ENCODE results near the gene SQSTM1.

Gene SQSTM1

GRCh38 chr5:179816796-179817469, 3.8 kb upstream of the SQSTM1 start:
- H3K27ac ChIP-seq: no peak overlapping the region
- TF ChIP-seq CTCF (IDR thresholded peaks at IDR 0.05): no peak
- H3K4me1 ChIP-seq: peaks cover 20% of the 10 kb centered on the region
- H3K9ac ChIP-seq: no peak overlapping the region
- H3K79me2 ChIP-seq: peaks cover 4% of the 10 kb centered on the region
- no peaks in the 10 kb centered on the region for H3K27me3 ChIP-seq (ENCODE audit: control insufficient read depth, insufficient read depth, low read length)
- H3K9me3 ChIP-seq (ENCODE audit: control insufficient read depth, low read length): no peaks in the 10 kb centered on the region
- peak overlapping the region; percentile 76 for H2AFZ ChIP-seq
- no peaks in the 10 kb centered on the region for H3K36me3 ChIP-seq (ENCODE audit: control insufficient read depth, insufficient read depth, low read length)
- no peak overlapping the region for H3K4me3 ChIP-seq (ENCODE audit: low read depth, low read length)
- H3K4me2 ChIP-seq (ENCODE audit: low read length): peak overlapping the region; percentile 22

- H3K27ac ChIP-seq: no peak overlapping the region
- no peaks in the 10 kb centered on the region for H3K27me3 ChIP-seq (ENCODE audit: control insufficient read depth, insufficient read depth, low read length)
- peaks cover 9% of the 10 kb centered on the region for H3K79me2 ChIP-seq
- no peaks in the 10 kb centered on the region for H3K36me3 ChIP-seq (ENCODE audit: control insufficient read depth, insufficient read depth, low read length)
- TF ChIP-seq CTCF (IDR thresholded peaks at IDR 0.05): no peak
- H3K9me3 ChIP-seq (ENCODE audit: control insufficient read depth, low read length): no peaks in the 10 kb centered on the region
- no peak overlapping the region for H3K4me2 ChIP-seq (ENCODE audit: low read length)
- no peak overlapping the region for H3K4me3 ChIP-seq (ENCODE audit: low read depth, low read length)
- H3K4me1 ChIP-seq: peaks cover 25% of the 10 kb centered on the region
- H2AFZ ChIP-seq: peak overlapping the region; percentile 76
- no peak overlapping the region for H3K9ac ChIP-seq
Measured at GRCh38 chr5:179817470-179817840, 3.2 kb upstream of the SQSTM1 start.

- peaks cover 16% of the 10 kb centered on the region for H3K79me2 ChIP-seq
- H3K36me3 ChIP-seq (ENCODE audit: control insufficient read depth, insufficient read depth, low read length): no peaks in the 10 kb centered on the region
- H3K27ac ChIP-seq: peak overlapping the region; percentile 96
- H3K9ac ChIP-seq: no peak overlapping the region
- H3K27me3 ChIP-seq (ENCODE audit: control insufficient read depth, insufficient read depth, low read length): no peaks in the 10 kb centered on the region
- peak overlapping the region; percentile 79 for H3K4me2 ChIP-seq (ENCODE audit: low read length)
- H3K4me3 ChIP-seq (ENCODE audit: low read depth, low read length): peak overlapping the region; percentile 74
- H3K9me3 ChIP-seq (ENCODE audit: control insufficient read depth, low read length): no peaks in the 10 kb centered on the region
- TF ChIP-seq CTCF (IDR thresholded peaks at IDR 0.05): no peak
- peaks cover 31% of the 10 kb centered on the region for H3K4me1 ChIP-seq
- H2AFZ ChIP-seq: peak overlapping the region; percentile 90
Measured at GRCh38 chr5:179817890-179818745, 2.6 kb upstream of the SQSTM1 start.

- H3K9me3 ChIP-seq (ENCODE audit: control insufficient read depth, low read length): no peaks in the 10 kb centered on the region
- peak overlapping the region; percentile 90 for H2AFZ ChIP-seq
- peak overlapping the region; percentile 96 for H3K27ac ChIP-seq
- H3K9ac ChIP-seq: no peak overlapping the region
- peaks cover 17% of the 10 kb centered on the region for H3K79me2 ChIP-seq
- peak overlapping the region; percentile 74 for H3K4me3 ChIP-seq (ENCODE audit: low read depth, low read length)
- peak overlapping the region; percentile 79 for H3K4me2 ChIP-seq (ENCODE audit: low read length)
- H3K4me1 ChIP-seq: peaks cover 31% of the 10 kb centered on the region
- TF ChIP-seq CTCF (IDR thresholded peaks at IDR 0.05): no peak
- H3K36me3 ChIP-seq (ENCODE audit: control insufficient read depth, insufficient read depth, low read length): no peaks in the 10 kb centered on the region
- no peaks in the 10 kb centered on the region for H3K27me3 ChIP-seq (ENCODE audit: control insufficient read depth, insufficient read depth, low read length)
Measured at GRCh38 chr5:179818746-179819295, 1.9 kb upstream of the SQSTM1 start.

All from parathyroid adenoma (tissue), 2 donors.